Ascending aorta (tissue), 2 donors: ENCODE measurements around the gene LANCL3. TPM values are rescaled to one million over a fixed set of nuclear protein-coding genes. Genes with fewer than 3 reads are reported as not detected.

Experiments
- DNase-seq, 2 donors: peaks; one replicate each; pipeline ENCODE4 v3.0.0-alpha.2; 2019; ENCODE audit warnings: low spot score in 2 of 2
- H3K27ac ChIP-seq, 2 donors: fragments of 200-600 bp; sonication (generic); one replicate each; pipeline ENCODE4 v1.5.1; 2016 to 2017; ENCODE audit warnings: mild to moderate bottlenecking in 1 of 2
- H3K27me3 ChIP-seq: fragments of 200-600 bp; sonication (generic); one replicate; pipeline ENCODE4 v1.5.1; 2017
- H3K36me3 ChIP-seq, 2 donors: fragments of 200-600 bp; sonication (generic); one replicate each; pipeline ENCODE4 v1.5.1; 2016
- H3K4me1 ChIP-seq, 2 donors: fragments of 200-600 bp; sonication (generic); one replicate each; pipeline ENCODE4 v1.5.1; 2016 to 2017; ENCODE audit warnings: mild to moderate bottlenecking in 1 of 2
- H3K4me3 ChIP-seq, 2 donors: fragments of 200-600 bp; sonication (generic); one replicate each; pipeline ENCODE4 v1.5.1; 2016 to 2017; ENCODE audit warnings: mild to moderate bottlenecking in 1 of 2
- H3K9me3 ChIP-seq, 2 donors: fragments of 200-600 bp; sonication (generic); one replicate each; pipeline ENCODE4 v1.5.1; 2016
- CTCF ChIP-seq, 3 experiments: fragments of 200-600 bp in 2 of 3; fragments of 450-650 bp in 1 of 3; sonication (generic) in 2 of 3; IDR thresholded peaks; one replicate each; pipeline ENCODE4 v1.5.1; 2016 to 2019; ENCODE audit warnings: antibody characterized with exemption in 3 of 3, mild to moderate bottlenecking in 1 of 3, moderate library complexity in 1 of 3
- intact Hi-C: fragments of 100-400 bp; cut with DNase I; formaldehyde crosslinking; loops from one replicate; pipeline ENCODE4 v1.15.1; 2023
- total RNA-seq: library from RNA; depleted of rRNA; stranded (reverse); fragments of >200 nt; gene quantifications from one replicate; pipeline ENCODE4 v1.1.0, GENCODE V29; 2016

The LANCL3 gene
- total RNA-seq, 1 donor from 2014 or later, result 1.7 TPM

DNA sequence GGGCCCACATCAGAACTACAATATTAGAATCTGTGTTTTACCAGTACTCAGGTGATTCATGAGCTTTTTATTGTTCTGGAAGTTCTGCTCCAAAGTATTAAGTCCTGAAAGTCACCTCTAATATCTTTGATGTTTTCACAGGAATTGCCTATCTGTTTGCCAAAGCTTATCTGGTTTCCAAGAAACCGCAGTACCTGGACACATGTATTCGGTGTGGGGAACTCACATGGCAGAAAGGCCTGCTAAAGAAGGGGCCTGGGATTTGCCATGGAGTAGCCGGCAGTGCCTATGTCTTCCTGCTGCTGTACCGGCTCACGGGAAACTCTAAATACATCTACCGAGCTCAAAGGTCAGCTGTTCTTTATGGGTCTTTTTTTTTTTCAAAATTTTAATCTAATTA lies 95.7 kb downstream of the LANCL3 start:
- no peak overlapping the region for H3K27ac ChIP-seq
- no peaks in the 10 kb centered on the region for H3K9me3 ChIP-seq
- no peak for TF ChIP-seq CTCF (IDR thresholded peaks at IDR 0.05)
- H3K36me3 ChIP-seq, result no peaks in the 10 kb centered on the region
- H3K27me3 ChIP-seq, result no peaks in the 10 kb centered on the region
- no peak for DNase-seq
- intact Hi-C loops, result no loop called here
- no peak overlapping the region for H3K4me3 ChIP-seq
- H3K4me1 ChIP-seq, result no peaks in the 10 kb centered on the region

DNA sequence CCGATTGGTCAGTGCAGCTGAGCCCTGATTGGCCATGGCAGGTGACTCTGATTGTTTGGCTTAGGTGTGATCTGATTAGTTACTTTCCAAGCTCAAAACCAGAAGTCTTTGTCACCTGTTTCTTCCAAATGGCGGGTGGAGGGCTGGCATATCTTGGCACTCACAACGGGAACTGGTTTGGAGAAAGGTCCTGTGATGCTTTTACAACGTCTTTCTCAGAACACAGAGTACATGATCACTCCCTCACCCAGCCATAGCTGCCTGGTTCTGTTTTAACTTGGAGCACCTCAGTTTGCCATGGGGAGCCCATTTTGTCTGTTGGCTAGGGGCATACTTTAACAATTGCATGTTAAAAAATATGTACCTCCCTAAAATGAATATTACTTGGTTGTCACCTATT lies 101.1 kb downstream of the LANCL3 start:
- Histone ChIP-seq H3K27ac (no peak overlapping the region), H3K4me3 (no peak overlapping the region), H3K36me3 (no peaks in the 10 kb centered on the region), H3K4me1 (no peaks in the 10 kb centered on the region), H3K9me3 (no peaks in the 10 kb centered on the region), H3K27me3 (no peaks in the 10 kb centered on the region)
- intact Hi-C loops, result no loop called here
- no peak for TF ChIP-seq CTCF (IDR thresholded peaks at IDR 0.05)
- DNase-seq, result no peak

DNA sequence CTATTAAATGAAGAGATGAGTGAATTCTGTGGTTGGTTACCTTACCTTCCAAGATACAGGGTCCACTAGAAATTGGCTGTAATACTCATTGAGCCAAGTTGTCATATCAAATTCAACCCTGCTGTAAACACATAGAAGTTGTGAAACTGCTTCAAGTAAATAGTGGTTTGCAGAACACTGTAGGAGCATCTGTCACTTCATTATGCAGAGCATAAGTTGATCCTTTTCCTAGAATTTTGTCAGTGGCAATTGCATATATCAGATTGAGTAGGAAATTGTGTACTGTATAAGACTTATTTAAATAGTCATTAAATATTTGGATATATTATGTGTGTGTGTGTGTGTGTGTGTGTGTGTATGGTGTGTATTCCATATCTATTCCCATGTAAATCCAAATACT lies 105.3 kb downstream of the LANCL3 start:
- no peaks in the 10 kb centered on the region for H3K9me3 ChIP-seq
- no peaks in the 10 kb centered on the region for H3K27me3 ChIP-seq
- H3K4me1 ChIP-seq, result no peaks in the 10 kb centered on the region
- no peak overlapping the region for H3K27ac ChIP-seq
- TF ChIP-seq CTCF (IDR thresholded peaks at IDR 0.05), result no peak
- no peak for DNase-seq
- H3K4me3 ChIP-seq, result no peak overlapping the region
- intact Hi-C loops, result no loop called here
- H3K36me3 ChIP-seq, result no peaks in the 10 kb centered on the region

DNA sequence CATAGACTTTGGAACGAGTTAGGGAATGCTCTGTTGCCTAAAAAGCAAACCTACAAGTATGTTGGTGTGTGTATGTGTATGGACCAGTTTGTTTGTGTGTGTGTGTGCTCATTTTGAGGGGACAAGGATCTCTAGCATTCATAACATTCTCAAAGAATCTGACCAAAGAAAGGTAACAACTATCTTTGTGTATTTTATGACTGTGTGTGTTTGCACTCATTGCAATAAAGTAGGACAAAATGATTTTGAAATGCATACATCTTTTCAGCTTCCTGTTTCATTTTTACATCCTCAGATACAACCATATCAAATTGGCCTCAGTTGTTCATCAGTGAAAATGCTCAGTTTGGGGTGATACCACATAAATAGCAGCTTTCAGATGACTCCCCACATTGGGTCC lies 105.8 kb downstream of the LANCL3 start:
- Histone ChIP-seq H3K27me3 (no peaks in the 10 kb centered on the region), H3K27ac (no peak overlapping the region), H3K4me3 (no peak overlapping the region), H3K4me1 (no peaks in the 10 kb centered on the region), H3K36me3 (no peaks in the 10 kb centered on the region), H3K9me3 (no peaks in the 10 kb centered on the region)
- intact Hi-C loops, result no loop called here
- TF ChIP-seq CTCF (IDR thresholded peaks at IDR 0.05), result no peak
- no peak for DNase-seq

DNA sequence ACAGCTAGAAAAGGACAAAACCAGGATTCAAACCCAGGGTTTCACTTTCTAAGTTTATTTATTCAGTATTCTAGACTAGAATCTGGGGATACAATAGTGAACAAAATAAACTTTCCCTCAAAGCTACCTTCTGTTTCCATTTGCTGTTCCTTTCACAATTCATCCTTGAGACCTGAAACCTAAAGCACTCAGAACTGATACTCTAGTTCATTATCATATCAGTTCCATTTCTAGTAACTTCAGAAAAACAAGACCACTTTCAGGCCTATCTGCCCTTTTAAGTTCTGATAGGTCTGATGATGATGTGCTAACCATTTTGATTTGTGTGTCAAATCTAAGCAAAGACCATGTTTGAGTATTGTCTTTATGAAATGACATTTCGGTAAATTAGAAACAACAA lies 106.3 kb downstream of the LANCL3 start:
- TF ChIP-seq CTCF (IDR thresholded peaks at IDR 0.05), result no peak
- intact Hi-C loops, result no loop called here
- H3K27me3 ChIP-seq, result no peaks in the 10 kb centered on the region

GRCh38 chrX:37678574-37678973 lies 107.1 kb downstream of the LANCL3 start:
- Histone ChIP-seq H3K27me3 (no peaks in the 10 kb centered on the region), H3K27ac (no peak overlapping the region), H3K4me1 (no peaks in the 10 kb centered on the region), H3K36me3 (no peaks in the 10 kb centered on the region), H3K4me3 (no peak overlapping the region), H3K9me3 (no peaks in the 10 kb centered on the region)
- intact Hi-C loops, result no loop called here
- DNase-seq, result no peak
- TF ChIP-seq CTCF (IDR thresholded peaks at IDR 0.05), result no peak

More for the DNA sequence above, 106.3 kb downstream of the LANCL3 start:
- Histone ChIP-seq H3K9me3 (no peaks in the 10 kb centered on the region), H3K4me3 (no peak overlapping the region), H3K36me3 (no peaks in the 10 kb centered on the region), H3K4me1 (no peaks in the 10 kb centered on the region), H3K27ac (no peak overlapping the region)
- no peak for DNase-seq
